Measurements from ENCODE around the gene MT1F.
"Not testable (repeated sequence)": the region's sequence is repeated elsewhere in the genome, so short reads cannot be mapped to it uniquely, and the experiment has no call there.

MT1F gene

DNA sequence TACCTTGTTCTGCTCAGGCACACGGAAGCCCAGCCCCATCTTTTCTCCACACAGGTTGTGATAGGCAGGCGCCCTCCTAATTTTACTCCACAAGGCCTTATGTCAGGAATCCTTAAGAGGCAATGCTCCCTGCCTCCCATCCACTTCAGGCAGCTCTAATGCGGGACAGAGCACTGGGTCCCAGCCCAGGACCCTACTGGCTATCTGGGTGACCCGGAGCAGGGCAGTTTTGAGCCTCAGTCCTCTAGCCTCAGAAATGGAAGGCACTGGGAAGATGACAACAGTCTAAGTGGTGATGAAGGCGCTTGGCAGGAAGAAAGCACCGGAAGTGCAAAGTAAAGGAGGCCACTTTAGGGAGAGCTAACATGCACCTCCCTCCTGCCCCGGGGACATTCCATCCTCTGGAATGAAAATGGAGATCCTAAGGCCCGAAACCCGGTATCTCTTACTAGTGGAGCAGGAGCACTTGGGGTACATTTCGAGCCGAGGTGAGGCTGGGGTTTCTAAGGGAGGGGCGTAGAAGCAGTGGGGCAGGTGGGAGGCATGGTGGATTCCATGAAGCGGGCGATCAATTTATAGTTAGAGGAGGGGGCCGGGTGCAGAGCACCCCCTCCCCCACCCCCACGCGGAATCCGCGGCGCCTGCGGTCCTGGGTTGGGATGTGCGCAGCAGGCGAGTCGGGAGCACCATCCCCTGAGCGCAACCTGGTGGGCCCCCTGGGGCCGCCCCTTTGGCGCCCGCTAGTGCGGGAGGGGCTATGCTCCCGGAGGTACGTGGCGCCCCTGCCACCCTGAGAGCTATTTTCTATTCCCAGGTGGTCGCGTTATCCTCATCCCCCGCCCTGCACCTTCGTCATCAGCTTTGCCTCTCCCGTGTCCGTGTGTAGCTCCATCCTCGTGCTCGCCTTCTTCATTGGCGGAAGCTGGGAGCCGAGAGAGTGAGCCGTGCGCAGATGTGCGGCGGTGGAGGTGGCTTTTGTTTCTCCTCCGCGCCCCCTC is 4.9 kb downstream of the MT1F start:
- DNase-seq (ENCODE audit: low read depth), result no peak
- no peak overlapping the region for H3K4me3 ChIP-seq (ENCODE audit: low read length)
- TF ChIP-seq, protein P1, sequence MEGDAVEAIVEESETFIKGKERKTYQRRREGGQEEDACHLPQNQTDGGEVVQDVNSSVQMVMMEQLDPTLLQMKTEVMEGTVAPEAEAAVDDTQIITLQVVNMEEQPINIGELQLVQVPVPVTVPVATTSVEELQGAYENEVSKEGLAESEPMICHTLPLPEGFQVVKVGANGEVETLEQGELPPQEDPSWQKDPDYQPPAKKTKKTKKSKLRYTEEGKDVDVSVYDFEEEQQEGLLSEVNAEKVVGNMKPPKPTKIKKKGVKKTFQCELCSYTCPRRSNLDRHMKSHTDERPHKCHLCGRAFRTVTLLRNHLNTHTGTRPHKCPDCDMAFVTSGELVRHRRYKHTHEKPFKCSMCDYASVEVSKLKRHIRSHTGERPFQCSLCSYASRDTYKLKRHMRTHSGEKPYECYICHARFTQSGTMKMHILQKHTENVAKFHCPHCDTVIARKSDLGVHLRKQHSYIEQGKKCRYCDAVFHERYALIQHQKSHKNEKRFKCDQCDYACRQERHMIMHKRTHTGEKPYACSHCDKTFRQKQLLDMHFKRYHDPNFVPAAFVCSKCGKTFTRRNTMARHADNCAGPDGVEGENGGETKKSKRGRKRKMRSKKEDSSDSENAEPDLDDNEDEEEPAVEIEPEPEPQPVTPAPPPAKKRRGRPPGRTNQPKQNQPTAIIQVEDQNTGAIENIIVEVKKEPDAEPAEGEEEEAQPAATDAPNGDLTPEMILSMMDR (conservative IDR thresholded peaks at IDR 0.05; ENCODE audit: low read length), result no peak

DNA sequence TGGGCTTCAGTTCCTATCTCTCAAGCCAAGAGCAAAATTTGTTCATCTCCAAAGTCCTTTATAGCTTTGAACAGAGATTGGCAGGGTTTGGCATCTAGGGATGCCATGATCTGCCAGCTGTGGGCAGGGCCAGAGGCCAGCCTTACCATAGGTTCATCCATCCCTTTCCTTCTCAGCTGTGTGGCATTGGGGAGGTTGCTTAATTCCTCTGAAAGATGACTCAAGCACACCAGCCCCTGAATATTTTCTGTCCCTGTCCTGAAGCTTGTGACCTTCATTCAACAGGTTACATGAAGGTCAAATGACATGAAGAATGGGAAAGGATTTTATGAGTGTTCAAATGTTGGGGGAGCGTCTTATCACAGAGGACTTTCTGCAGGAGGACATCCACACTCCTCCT is 6.7 kb downstream of the MT1F start:
- H3K4me3 ChIP-seq (ENCODE audit: low read length), result no peak overlapping the region
- TF ChIP-seq, protein P1 (conservative IDR thresholded peaks at IDR 0.05; ENCODE audit: low read length), result no peak
- no peak for DNase-seq (ENCODE audit: low read depth)

DNA sequence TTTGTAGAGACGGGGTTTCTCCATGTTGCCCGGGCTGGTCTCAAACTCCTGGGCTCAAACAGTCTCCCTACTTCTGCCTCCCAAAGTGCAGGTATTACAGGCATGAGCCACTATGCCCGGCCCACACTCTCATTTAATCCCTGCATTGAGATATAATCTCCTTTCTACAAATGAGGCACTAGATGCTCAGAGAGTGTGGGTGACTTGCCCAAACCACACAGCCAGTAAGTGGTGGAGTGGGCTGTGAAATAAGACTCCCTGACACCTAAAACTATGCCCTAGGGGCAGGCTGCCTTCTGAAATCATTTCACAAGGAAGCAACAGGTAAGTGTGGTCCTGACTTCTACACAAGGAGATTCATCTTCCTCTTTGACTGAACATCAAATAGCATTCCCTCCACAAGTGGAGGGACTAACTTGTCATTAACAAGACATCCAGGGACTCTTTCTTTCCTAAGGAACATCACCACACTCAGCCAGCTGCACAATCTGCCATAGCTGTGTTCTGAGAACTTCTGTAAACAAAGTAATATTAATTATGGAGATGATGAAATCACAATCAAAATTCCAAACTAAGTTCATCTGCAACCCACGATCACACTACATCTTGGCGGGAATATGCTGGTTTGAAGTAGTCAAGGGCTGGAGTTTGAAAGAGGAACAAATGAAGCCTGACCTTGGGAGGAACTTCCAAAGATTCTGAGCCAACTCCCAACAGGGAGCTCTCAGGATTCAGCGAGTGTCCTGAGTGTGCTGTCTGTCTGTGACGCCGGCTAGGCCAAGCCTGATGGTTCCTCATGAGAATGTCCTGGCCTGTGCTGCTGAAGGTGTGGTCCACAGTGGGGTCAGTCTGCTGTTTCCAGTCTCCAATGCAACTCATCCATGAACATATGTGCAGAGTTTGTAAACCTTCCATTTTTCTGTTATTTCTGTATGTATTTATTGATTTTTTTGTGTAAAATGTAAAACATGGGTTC is 7.8 kb downstream of the MT1F start:
- not testable (repeated sequence) for DNase-seq (ENCODE audit: low read depth); H3K4me3 ChIP-seq (ENCODE audit: low read length)

DNA sequence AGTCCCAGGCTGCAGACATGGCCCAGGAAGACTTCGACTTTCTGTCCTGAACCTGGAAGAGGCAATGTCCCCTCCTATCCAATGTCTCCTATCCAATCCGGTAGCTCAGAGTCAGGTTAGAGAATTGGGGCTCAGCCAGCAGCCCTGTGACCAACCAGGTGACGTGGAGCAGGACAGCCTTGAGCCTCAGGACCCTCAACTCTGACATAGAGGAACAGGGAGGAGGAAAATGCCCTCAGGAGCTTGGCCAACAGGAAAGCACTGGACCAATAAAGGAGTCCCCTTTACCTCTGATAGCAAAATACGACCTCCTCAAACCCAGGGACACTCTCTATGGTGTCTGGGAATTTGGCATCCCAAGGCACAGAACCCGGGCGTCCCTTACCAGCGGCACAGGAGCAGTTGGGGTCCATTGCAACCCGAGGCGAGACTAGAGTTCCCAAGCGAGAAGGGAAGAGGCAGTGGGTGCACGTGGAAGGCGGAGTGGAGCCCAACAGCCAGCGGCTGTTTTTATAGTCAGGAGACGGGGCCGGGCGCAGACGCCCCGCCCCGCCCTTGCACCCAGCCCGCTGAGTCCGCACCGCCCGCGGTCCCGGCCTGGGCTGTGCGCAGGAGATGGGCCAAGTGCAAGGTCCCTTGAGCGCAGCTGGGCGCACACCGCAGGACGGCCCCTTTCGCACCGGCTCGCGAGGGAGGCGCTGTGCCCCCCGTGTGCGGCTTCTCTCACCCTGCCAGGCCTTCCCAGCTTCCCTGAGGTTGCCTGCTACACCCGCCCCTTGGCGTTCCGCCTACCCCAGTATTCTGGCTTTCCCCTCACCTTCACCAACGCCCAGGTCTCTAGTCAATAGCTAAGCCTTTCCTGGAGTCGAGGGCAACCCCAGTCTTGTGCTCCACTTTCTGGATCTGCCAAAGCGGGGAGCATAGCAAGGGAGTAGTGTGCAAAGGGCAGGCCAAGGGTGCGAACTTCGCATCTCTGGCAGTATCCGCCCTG is 10.1 kb downstream of the MT1F start, which contains the start of gene MT1G:
TSS of gene MT1G (minus strand) at position 485 of the 991 bp plus-strand sequence. CDS start at position 413, 72 bp downstream.
- TF ChIP-seq, protein P1 (conservative IDR thresholded peaks at IDR 0.05; ENCODE audit: low read length), result no peak
- no peak for DNase-seq (ENCODE audit: low read depth)
- H3K4me3 ChIP-seq (ENCODE audit: low read length), result no peak within 1 kb of the TSS

DNA sequence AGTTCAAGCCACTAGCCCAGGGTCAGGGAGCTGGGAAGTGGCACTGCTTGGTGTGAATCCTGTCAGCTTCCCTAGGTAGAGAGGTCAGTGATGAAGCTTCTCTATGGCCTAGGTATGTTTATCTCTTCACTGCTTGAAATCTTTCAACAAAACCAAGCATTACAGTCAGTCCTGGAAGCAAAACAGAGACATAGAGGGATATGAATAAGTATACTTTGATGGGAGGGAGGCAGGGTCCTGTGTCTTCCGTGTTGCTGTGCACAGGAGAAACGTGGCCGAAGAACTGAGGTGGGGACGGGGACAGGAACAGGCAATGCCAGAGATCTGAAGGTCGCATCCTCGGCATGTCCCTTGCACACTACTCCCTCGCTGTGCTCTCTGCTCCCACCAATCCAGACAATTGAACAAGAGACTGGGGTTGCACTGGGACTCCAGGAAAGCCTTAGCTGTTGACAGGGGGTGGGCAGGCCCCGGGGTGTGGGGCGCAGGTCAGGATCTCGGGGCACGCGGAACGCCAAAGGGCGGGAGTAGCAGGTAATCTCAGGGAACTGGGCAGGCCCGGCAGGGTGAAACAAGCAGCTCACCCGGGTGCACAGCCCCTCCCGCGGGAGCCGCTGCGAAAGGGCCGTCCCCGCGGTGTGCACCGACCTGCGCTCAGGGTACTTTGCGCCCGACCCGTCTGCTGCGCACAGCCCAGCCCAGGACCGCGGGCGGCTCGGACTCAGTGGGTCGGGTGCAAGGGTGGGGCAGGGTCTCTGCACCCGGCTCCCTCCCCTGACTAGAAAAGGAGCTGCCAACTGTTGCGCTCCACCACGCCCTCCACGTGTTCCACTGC is 11.5 kb downstream of the MT1F start, which contains the start of gene MT1H:
TSS of gene MT1H (plus strand) at position 810 of the 835 bp plus-strand sequence. CDS start 71 bp downstream, outside the sequence.
- DNase-seq (ENCODE audit: low read depth), result no peak
- TF ChIP-seq, protein P1 (conservative IDR thresholded peaks at IDR 0.05; ENCODE audit: low read length), result no peak
- no peak within 1 kb of the TSS for H3K4me3 ChIP-seq (ENCODE audit: low read length)

GRCh38 chr16:56669840-56670619 is 12.3 kb downstream of the MT1F start:
- no peak overlapping the region for H3K4me3 ChIP-seq (ENCODE audit: low read length)

More at GRCh38 chr16:56669840-56670619, 12.3 kb downstream of the MT1F start:
- no peak for DNase-seq (ENCODE audit: low read depth)
- TF ChIP-seq, protein P1 (conservative IDR thresholded peaks at IDR 0.05; ENCODE audit: low read length), result no peak
